Right renal cortex interstitium (tissue), 3 donors: ENCODE data around the gene CDKAL1. TPM values are rescaled to one million over a fixed set of nuclear protein-coding genes. Genes with fewer than 3 reads are reported as not detected.
"Not testable (repeated sequence)": the region's sequence is repeated elsewhere in the genome, so short reads cannot be mapped to it uniquely, and the experiment has no call there.

ENCODE experiments used
- DNase-seq, 3 donors: peaks; one replicate each; pipeline ENCODE4 v3.0.0-alpha.2; 2013; ENCODE audit warnings: low read depth in 3 of 3, low spot score in 2 of 3
- polyA plus RNA-seq, 3 donors: library from polyadenylated mRNA; unstranded; fragments of 120-200 nt; gene quantifications; one replicate each; pipeline ENCODE4 v1.2.1, GENCODE V29; 2013; ENCODE audit not compliant: insufficient read length in 3 of 3

The CDKAL1 gene
- polyA plus RNA-seq, 3 donors = 18.4 to 19.6 (median 19.6) TPM

DNA sequence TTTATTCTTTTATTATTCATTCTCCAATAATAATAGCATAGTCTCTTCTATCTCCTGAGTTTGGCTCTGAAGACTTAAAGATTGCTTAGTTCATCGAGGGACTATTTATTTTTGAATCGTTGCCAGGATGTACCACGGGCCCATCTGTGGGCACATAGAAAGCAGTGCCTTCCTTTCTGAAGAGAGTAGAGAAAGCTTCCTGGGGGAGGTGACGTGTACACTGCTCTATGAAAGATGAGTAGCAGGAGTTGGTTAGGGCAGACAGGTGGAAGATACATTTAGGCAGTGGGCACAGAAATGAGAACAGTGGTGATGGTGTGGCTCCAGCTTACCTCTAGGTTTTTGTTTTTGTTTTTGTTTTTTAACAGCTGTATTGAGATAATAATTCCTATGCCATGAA, 98.4 kb downstream of the CDKAL1 start:
- no peak for DNase-seq

DNA sequence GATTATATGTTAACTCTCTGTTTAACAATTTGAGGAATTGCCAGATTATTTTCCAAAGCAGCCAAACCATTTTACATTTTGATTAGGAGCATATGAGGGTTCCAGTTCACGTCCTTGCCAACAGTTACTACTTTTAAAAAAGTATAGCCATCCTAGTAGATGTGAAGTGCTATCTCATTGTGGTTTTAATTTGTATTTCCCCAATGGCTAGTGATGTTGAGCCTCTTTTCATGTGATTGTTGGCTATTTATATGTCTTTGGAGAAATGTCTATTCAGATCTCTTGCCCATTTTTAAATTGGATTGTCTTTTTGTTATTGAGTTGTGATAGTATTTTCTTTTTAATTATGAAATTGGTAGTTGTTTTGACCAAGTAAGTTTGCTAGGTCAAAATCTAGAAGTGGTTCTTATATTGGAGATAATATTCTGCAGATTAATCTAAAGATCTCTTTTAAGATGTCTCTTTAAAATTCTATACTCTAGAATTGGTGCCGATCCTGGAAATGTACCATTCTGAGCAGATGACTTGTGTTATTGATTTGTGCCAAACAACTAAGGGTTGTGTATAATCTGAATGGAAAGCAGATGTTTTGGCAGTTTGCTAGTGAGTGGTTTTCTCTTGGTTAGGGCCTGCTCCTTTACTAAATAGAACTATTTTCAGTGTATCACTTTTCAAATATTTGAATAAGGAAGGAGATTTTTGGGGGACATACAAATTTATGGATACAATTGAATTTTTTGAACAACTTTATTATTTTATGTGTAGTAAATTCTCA, 99.5 kb downstream of the CDKAL1 start:
- no peak for DNase-seq

DNA sequence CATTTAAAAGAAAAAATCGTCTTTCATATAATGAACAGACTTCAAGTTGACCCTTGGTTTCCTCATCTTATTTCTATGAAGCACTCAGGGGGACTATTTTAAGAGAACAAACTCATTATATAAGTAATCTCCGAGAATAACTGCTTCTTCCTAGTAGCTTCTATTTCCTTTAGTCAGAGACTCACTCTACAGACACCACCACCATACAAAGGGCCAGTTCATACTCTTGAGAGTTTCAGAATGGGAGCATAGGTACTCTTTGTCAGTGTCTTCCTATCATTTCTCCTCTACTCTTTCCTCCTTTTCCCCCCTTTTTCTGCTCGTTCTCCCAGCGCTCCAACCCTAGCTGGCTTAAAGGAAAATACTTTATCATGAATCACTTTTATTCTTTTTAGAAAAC, 104.9 kb downstream of the CDKAL1 start:
- no peak for DNase-seq

DNA sequence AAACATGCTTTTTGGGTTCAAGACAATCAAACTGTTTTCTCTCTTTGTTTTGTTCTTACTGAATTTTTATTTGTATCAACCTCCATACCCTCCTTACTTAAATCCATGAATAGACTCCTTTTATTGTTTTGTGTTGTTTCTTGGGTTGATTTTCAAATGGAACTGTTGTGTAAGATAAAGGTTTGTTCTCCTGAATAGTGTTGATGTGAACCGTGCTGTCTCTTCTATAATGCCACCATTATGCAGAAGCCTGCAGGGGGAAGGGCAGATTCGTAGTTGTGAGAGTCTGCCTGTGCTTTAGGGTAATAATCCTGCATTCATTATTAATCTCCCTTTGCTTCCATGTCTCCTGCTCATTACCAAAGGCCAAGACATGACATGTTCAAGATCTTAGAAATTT, 105.9 kb downstream of the CDKAL1 start:
- DNase-seq = no peak

DNA sequence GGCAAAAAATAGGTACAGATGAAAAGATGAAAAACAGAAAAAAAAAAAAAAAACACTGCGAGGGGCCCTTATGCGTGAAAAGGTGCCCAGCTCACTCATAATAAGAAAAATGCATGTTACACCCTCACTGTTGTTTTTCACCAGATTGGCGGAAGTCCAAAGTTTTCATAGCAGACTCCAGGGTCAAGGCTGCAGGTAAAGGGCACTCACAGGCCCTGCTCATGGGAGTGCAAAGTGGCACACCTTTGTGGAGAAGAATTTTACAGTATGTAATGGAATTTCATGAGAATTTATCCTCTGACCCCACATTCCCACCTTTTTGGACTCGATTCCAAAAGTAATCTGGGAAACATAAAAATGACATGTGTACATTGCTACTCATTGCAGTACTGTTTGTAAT, 108.2 kb downstream of the CDKAL1 start:
- DNase-seq = no peak

DNA sequence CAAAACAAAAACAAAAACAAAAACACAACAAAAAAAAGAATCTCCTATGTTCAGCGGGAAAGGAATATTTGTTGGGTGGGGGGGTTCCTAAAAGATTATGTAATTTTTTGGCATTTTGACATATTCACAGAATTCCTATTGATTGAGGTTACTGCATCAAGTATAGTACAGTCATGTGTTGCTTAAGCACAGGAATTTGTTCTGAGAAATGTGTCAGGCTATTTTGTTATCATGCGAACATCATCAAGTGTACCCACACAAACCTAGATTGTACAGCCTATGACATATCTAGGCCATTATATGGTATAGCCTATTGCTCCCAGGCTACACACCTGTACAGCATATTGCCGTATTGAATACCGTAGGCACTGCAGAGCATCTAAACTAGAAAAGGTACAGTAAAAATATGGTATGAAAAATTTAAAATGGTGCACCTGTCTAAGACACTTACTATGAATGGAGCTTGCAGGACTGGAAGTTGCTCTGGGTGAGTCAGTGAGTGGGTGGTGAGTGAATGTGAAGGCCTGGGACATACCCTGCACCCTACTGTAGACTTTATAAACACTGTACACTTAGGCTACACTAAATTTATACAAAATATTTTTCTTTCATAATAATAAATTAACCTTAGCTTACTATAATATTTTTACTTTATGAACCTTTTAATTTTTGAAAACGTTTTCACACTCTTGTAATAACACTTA, 110.6 kb downstream of the CDKAL1 start:
- DNase-seq = no peak

DNA sequence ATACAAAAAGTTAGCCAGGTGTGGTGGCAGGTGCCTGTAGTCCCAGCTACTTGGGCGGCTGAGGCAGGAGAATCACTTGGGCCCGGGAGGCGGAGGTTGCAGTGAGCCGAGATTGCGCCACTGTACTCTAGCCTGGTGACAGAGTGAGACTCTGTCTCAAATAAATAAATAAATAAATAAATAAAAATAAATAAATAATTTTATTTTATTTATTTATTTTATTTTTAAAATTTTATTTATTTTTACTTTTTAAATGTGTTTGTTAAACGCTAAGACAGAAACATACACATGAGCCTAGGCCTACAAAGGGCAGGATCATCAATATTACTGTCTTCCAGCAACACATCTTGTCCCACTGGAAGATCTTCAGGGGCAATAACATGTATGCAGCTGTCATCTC, 111.3 kb downstream of the CDKAL1 start:
- not testable (repeated sequence) for DNase-seq

DNA sequence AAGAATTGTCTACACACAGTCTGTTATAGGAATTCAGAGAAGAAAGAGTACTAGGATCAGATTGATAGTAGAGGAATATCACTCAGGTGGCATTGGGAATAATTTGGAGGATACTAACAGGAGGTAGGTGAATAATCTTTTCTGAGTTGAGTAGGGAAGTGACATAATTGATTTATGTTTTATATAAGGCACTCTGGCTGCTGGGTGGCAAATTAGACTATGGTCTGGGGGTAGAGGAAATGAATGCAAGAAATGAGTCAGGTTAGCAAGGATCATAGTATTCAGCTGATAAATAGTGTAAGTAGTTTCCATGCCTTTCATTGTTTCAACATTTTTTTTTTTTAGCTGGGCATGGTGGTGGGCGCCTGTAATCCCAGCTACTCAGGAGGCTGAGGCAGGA, 113.3 kb downstream of the CDKAL1 start:
- no peak for DNase-seq

DNA sequence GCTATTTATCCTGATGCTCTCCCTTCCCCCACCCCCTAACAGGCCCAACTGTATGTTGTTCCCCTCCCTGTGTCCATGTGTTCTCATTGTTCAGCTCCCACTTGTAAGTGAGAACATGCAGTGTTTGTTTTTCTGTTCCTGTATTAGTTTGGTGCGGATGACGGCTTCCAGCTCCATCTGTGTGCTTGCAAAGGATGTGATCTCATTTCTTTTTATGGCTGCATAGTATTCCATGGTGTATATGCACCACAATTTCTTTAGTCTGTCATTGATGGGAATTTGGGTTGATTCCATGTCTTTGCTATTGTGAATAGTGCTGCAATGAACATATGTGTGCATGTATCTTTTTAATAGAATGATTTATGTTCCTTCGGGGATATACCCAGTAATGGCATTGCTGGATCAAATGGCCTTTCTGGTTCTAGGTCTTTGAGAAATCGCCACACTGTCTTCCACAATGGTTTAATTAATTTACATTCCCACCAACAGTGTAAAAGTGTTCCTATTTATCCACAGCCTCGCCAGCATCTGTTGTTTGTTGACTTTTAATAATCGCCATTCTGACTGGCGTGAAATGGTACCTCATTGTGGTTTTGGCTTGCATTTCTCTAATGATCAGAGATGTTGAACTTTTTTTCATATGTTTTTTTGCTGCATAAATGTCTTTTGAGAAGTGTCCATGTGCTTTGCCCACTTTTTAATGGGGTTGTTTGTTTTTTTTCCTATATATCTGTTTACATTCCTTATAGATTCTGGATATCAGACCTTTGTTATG, 115.6 kb downstream of the CDKAL1 start:
- DNase-seq = not testable (repeated sequence)

DNA sequence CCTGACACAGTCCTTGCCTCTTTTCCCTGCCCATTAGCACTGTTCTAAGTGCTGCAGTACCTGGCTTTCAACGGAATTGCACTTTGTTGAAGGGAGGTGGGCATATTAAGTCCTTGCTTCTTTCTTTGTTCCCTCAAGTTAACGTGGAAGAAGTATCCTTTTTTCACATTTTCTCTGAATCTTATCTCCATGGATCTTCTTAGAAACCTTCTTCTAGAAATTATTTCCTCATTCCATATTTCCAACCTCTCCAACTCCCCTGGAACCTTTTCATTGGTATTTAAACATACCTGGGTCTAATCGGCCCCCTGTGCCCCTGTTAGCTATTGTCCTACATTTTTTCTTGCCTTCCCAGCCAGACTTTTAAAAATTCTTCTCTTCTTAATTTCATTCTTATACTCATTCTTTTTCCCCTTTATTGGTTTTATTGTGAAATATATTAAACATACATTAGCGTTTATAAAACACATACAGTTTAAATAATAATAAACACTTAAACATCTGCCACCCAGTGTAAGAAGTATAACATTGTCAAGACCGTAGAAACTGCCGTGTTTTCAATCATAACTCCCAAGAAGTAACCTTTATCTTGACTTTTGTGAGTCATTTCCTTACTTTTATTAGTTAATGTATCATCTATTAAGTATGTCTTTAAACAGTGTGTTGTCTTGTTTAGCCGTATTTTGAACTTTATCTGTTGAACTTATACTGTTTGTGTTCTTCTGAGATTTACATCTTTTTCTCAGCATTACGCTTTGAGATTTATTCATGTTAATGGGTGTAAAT, 118.2 kb downstream of the CDKAL1 start:
- DNase-seq = no peak

DNA sequence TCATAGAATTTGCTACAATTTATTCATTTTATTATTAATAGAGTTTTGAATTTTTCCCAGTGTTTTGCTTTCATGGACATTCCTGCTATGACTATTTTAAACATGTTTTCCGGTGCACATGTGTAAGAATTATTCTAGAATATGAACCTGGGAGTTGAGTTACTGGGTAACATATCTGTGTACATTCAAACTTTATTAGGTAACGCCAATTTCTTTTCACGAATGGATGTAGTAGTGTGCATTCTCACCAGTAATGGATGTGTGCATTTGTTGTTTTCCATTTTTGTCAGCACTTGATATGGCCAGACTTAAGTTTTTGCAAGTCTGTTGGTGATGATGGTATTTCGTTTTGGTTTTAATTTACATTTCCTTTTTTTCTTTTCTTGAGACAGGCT, 118.8 kb downstream of the CDKAL1 start:
- DNase-seq = no peak

DNA sequence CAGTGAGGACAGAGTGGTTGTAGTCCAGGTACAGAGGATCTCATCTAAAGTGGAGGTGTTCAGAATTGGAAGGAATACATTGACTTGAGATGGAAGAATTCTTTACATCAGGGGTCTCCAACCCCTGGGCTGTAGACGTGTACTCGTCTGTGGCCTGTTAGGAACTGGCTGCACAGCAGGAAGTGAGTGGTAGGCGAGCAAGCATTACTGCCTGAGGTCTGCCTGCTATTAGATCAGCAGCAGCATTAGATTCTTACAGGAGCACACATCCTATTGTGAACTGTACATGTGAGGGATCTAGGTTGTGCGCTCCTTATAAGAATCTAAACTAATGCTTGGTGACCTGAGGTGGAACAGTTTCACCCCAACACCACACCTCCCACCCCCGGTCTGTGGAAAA, 121.1 kb downstream of the CDKAL1 start:
- DNase-seq = no peak

DNA sequence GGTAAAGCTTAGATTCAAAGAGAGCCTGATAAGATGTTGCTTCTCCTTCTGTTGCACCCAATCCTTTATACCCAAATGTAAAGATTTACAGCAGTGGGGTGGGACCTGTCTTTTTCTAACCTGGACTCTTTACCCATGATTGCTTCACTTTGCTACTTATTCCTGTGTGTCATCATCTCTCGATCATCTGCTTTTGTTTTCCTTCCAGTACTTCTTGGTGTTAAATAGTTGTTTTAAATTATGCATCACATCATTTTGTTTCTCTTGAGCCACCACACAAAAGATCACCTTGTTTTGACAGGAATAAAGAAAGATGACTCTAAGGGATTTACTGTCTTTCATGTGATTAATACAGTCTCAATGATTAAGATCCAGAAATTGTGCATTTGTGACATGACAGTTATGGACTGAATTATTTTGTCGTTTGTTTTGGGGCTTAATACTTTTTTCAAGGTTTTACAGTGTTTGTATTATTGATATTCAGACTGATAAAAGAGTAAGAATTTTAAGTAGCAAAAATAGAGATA, 123.1 kb downstream of the CDKAL1 start:
- DNase-seq = no peak

DNA sequence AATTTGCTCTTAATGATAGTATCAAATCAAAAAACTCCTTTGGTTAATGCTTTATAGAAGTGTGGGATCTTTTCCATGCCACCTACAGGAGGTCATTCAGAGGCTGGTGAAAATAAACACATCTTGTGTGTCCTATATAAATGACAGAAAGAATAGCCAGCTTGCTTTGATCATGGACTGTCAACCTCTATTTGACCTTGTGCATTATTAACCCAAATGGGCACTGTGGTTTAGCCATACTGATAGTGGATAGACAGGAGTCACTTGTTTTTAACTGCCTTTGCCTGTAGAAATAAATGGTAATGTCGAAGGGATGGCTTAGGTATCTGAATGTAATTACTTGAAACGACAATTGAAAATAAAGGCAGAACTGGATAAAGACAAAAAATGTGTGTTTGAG, 123.8 kb downstream of the CDKAL1 start:
- no peak for DNase-seq

DNA sequence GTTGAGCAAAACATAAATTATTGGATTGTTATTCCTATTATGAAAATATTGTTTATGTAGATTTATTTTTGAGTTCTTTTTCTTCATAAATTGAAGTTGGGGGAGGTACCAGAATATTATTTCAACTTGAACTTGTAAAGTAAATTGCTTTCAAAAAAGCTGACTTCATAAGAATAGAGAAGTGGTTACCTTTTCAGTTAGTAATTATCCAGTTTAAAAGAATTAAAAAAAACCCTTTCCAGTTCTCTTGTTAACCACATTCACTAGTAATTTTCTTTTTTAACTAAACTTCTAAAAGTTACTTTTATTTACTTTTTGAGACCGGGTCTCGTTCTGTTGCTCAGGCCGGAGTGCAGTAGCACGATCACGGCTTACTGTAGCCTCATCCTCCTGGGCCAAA, 124.3 kb downstream of the CDKAL1 start:
- no peak for DNase-seq

DNA sequence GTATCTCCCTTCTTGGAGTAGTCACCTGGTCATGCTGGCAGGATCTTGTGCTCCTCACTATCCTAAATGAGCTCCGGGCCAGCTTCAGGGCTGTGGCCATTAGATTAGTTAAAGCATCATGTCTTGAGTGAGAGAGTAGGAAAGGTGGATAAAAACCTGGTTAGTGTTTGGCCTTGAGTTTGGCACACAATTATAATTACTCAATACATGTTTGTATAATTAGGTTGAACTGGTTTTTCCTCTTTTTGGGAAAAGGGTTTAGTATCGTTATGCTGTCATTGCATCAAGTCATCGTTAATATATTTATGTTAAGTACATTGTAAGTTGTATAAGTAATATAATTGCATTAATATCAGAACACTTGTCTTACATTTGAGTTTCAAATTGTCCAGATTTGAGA, 126.3 kb downstream of the CDKAL1 start:
- DNase-seq = no peak

DNA sequence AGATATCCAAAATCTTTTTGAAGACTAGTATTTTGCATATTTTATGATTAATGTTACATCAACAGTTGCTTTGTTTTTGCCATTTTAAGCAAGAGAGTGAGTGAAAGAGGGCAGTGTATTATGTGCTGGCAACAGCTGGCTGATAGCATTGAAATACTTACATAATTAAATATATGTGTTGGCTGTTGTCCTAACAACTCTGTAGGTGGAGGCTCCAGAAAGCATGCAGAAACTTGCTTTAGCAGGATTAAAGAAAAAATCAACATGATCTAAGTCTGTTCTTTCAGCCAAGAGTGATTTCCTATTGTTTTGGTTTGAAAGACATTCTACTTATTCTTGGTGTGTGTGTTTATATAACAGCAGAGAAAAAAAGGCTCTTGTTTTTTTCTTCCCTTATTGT, 127.5 kb downstream of the CDKAL1 start:
- DNase-seq = no peak

DNA sequence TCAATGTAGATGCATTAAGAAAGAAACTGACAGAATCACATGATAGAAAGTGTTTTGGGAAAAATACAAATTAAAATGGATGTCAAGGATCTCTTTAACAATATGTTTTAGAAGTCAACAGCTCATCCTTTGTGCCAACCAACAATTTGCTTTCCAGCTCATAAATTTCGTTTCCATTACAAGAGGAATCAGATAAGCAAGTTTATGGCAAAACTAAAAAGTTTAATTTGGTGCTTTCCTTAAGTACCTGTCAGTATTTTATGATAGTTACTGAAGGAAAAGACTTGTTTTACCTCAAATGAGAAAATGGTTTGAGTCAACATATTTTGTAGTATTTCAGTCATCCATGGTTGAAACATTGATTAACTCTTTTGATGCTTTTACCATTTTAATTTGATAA, 130.0 kb downstream of the CDKAL1 start:
- no peak for DNase-seq

DNA sequence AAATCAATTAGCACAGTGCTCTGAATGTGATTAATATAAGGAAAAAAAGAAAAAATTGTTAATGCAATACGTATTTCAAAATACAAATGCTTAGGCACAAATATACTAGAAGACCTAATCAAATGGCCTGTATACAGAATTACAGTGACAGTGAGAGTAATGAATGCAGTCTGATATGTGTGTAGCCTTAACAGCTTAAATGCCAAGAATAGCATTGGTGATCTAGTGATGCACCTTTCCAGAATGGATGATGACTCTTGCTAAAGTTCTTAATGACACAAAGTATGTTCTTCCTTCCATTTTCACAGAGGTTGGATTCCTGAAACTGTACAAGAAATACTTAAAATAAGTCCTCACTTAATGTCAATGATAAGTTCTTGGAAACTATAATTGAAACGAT, 131.0 kb downstream of the CDKAL1 start:
- no peak for DNase-seq

DNA sequence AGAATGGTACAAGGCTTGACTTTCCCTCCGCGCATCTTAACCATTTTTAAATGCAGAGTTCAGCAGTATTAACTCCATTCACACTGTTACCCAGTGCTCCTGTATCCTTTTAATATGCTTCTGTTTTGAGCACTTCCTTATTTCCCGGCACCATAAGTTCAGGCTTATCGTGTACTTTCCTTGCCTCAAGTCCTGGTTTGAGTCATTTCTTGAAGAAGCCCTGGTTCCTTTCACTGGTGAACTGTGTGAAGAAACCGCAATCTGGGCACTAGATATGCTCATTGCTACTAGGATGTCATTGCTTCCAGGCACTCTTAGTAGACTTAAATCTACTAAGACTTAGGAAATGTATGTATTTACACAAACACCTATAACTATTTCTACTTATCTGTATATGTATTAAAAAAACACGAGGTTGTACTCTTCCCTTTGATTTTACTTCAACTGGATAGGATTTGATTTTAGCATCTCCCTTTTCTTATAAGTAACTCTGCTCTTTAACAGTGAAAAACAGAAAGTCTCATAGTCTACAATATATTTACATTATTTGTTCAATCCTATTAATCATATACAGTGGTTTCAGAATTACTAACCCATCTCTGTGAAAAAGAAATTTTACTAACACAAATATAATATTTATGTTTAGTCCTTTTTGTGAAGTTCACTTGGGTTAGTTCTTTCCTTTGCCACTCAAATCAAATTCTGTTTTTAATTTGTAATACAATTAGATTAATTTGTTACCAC, 135.5 kb downstream of the CDKAL1 start:
- no peak for DNase-seq
